Myometrial cell (primary cell): ENCODE data around the gene PCDHB4. TPM values are rescaled to one million over a fixed set of nuclear protein-coding genes. Genes with fewer than 3 reads are reported as not detected.

ENCODE experiments used
- total RNA-seq: library from RNA; depleted of rRNA; stranded (reverse); fragments of >200 nt; gene quantifications from 2 replicates; pipeline ENCODE4 v1.2.3, GENCODE V29; 2015

PCDHB4 gene
- total RNA-seq: not detected in 2 replicates

GRCh38 chr5:141121563-141121962 is at the start of gene PCDHB4:
Gene PCDHB4, plus strand, starts transcription at chr5:141121818. Its CDS starts 181 bp downstream, at chr5:141121999.

GRCh38 chr5:141094481-141095262 is 26.9 kb upstream of the PCDHB4 start, which contains the start of gene PCDHB2:
Gene PCDHB2, plus strand, starts transcription at chr5:141094615. Its CDS starts 176 bp downstream, at chr5:141094791.

DNA sequence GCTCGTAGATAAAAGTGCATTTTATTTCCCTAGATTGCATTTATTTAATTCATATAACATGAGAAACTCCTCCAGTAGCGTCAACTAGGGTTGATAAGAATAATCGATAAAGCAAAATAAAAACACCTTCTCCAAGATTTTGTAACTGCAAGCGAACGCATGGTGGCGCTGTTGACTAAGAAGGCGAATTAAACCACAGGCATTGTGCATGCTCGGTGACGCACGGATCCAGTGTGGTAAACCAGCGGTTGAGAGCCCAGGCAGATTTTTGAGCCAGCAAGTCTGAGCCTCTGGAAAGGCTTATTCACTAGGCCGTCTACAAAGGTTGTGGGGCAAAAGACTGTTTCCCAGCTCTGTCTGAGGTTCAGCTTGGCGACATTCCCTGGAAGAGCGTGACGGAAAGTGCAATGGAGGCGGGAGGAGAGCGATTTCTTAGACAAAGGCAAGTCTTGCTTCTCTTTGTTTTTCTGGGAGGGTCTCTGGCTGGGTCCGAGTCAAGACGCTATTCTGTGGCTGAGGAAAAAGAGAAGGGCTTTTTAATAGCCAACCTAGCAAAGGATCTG is 21.3 kb upstream of the PCDHB4 start, which contains the start of gene PCDHB3:
Gene PCDHB3, plus strand, starts transcription at position 231 of the 563 bp plus-strand sequence. Its CDS starts 177 bp downstream, at position 408.

DNA sequence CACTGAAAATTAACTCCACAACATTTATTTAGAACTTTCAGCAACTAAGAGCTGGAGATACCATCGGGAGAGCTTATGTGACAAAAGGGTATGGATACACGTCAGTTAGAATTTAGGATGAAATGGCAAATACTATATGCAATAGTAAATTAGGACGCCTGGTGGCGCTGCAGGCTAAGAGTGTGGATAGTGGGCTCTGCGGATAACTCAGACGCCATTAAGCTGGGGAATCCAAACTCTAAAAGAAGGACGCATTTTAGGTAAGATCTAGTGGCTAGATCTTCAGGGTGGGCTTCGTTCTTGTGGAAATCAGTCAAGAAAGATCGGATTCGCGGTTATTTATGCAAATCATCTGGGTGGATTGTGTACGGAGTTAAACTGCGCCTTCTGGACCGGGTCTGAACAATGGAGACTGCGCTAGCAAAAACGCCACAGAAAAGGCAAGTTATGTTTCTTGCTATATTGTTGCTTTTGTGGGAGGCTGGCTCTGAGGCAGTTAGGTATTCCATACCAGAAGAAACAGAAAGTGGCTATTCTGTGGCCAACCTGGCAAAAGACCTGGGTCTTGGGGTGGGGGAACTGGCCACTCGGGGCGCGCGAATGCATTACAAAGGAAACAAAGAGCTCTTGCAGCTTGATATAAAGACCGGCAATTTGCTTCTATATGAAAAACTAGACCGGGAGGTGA is 13.6 kb downstream of the PCDHB4 start, which contains the start of gene PCDHB5:
Gene PCDHB5, plus strand, starts transcription at position 177 of the 688 bp plus-strand sequence. Its CDS starts 229 bp downstream, at position 406.

GRCh38 chr5:141149812-141150211 is 28.2 kb downstream of the PCDHB4 start, which contains the start of gene PCDHB6:
Gene PCDHB6, plus strand, starts transcription at chr5:141150057. Its CDS starts 201 bp downstream, at chr5:141150258.

GRCh38 chr5:141172381-141173204 is 51.0 kb downstream of the PCDHB4 start, which contains the start of gene PCDHB7:
Gene PCDHB7, plus strand, starts transcription at chr5:141172644. Its CDS starts 192 bp downstream, at chr5:141172836.

Other genes starting within 250 kb of the PCDHB4 start
- gene PCDHA12, start 246.5 kb upstream of the PCDHB4 start, total RNA-seq: not detected in 2 replicates
- not detected in 2 replicates for gene PCDHA13, start 239.7 kb upstream of the PCDHB4 start, total RNA-seq
- gene PCDHAC1, start 195.5 kb upstream of the PCDHB4 start, total RNA-seq: not detected in 2 replicates
- not detected in 2 replicates for gene PCDHAC2, start 155.3 kb upstream of the PCDHB4 start, total RNA-seq
- not detected in 2 replicates for gene PCDHB1, start 70.4 kb upstream of the PCDHB4 start, total RNA-seq
- gene PCDHB2, start 27.2 kb upstream of the PCDHB4 start, total RNA-seq: 0.18 and 0.29 TPM in 2 replicates
- 0.89 TPM in 1 of 2 replicates, not detected in the other for gene PCDHB3, start 21.3 kb upstream of the PCDHB4 start, total RNA-seq
- under 0.01 TPM in 1 of 2 replicates, not detected in the other for gene PCDHB5, start 13.4 kb downstream of the PCDHB4 start, total RNA-seq
- not detected in 2 replicates for gene PCDHB6, start 28.2 kb downstream of the PCDHB4 start, total RNA-seq
- under 0.01 and 1.4 TPM in 2 replicates for gene PCDHB7, start 50.8 kb downstream of the PCDHB4 start, total RNA-seq
- gene PCDHB8, start 56.0 kb downstream of the PCDHB4 start, total RNA-seq: not detected in 2 replicates
- gene PCDHB16, start 60.6 kb downstream of the PCDHB4 start, total RNA-seq: under 0.01 TPM in 2 replicates
- gene PCDHB9, start 65.3 kb downstream of the PCDHB4 start, total RNA-seq: 0.18 TPM in 1 of 2 replicates, not detected in the other
- 0.58 TPM in 1 of 2 replicates, not detected in the other for gene PCDHB10, start 70.5 kb downstream of the PCDHB4 start, total RNA-seq
- not detected in 2 replicates for gene PCDHB11, start 77.8 kb downstream of the PCDHB4 start, total RNA-seq
- gene PCDHB12, start 86.9 kb downstream of the PCDHB4 start, total RNA-seq: not detected in 2 replicates
- gene PCDHB13, start 92.1 kb downstream of the PCDHB4 start, total RNA-seq: under 0.01 TPM in 1 of 2 replicates, not detected in the other
- under 0.01 and 1.7 TPM in 2 replicates for gene PCDHB14, start 101.5 kb downstream of the PCDHB4 start, total RNA-seq
- gene PCDHB15, start 123.6 kb downstream of the PCDHB4 start, total RNA-seq: 0.35 TPM in 1 of 2 replicates, not detected in the other
- under 0.01 TPM in 1 of 2 replicates, not detected in the other for gene SLC25A2, start 182.2 kb downstream of the PCDHB4 start, total RNA-seq
- gene TAF7, start 199.0 kb downstream of the PCDHB4 start, total RNA-seq: 45.8 and 59.5 TPM in 2 replicates
- 0.29 TPM in 1 of 2 replicates, not detected in the other for gene PCDHGA1, start 208.7 kb downstream of the PCDHB4 start, total RNA-seq
- gene PCDHGA2, start 216.9 kb downstream of the PCDHB4 start, total RNA-seq: 0.53 and 1.4 TPM in 2 replicates
- gene PCDHGA3, start 222.0 kb downstream of the PCDHB4 start, total RNA-seq: 0.18 TPM in 1 of 2 replicates, not detected in the other
- gene PCDHGB1, start 228.3 kb downstream of the PCDHB4 start, total RNA-seq: 0.35 TPM in 1 of 2 replicates, not detected in the other
- 0.58 and 2.1 TPM in 2 replicates for gene PCDHGA4, start 233.2 kb downstream of the PCDHB4 start, total RNA-seq
- gene PCDHGB2, start 238.2 kb downstream of the PCDHB4 start, total RNA-seq: 0.53 and 0.86 TPM in 2 replicates
- gene PCDHGA5, start 242.3 kb downstream of the PCDHB4 start, total RNA-seq: 0.29 and 0.89 TPM in 2 replicates
- gene PCDHGB3, start 248.4 kb downstream of the PCDHB4 start, total RNA-seq: 0.58 and 0.71 TPM in 2 replicates